Osteoblast (primary cell): Measurements from ENCODE around the gene NOC4L. TPM values are rescaled to one million over a fixed set of nuclear protein-coding genes. Genes with fewer than 3 reads are reported as not detected.

Experiments
- DNase-seq: peaks from one replicate; pipeline ENCODE4 v3.0.0; 2011; ENCODE audit warnings: low spot score, mixed read lengths; ENCODE audit not compliant: insufficient read length; ENCODE audit errors: missing footprints
- H2AFZ ChIP-seq: 2 replicates; pipeline ENCODE4 v1.6.0; 2011; ENCODE audit warnings: mild to moderate bottlenecking, low read length
- H3K27ac ChIP-seq: 2 replicates; pipeline ENCODE4 v1.5.1; 2011; ENCODE audit warnings: mild to moderate bottlenecking, low read depth, low read length, moderate library complexity
- H3K27me3 ChIP-seq: 2 replicates; pipeline ENCODE4 v1.6.0; 2012; ENCODE audit warnings: mild to moderate bottlenecking, control low read depth, inconsistent platforms, low read length, moderate library complexity; ENCODE audit not compliant: insufficient read depth
- H3K36me3 ChIP-seq: 2 replicates; pipeline ENCODE4 v1.5.1; 2011; ENCODE audit warnings: mild to moderate bottlenecking, low read length, control low read depth, moderate library complexity; ENCODE audit not compliant: insufficient read depth
- H3K4me1 ChIP-seq: 2 replicates; pipeline ENCODE4 v1.5.1; 2011; ENCODE audit warnings: mild to moderate bottlenecking, low read length, control low read depth, moderate library complexity; ENCODE audit not compliant: insufficient read depth
- H3K4me2 ChIP-seq: 2 replicates; pipeline ENCODE4 v1.6.0; 2011; ENCODE audit warnings: mild to moderate bottlenecking, low read length; ENCODE audit not compliant: insufficient read depth
- H3K4me3 ChIP-seq: fragments of 200-600 bp; sonication (generic); 3 replicates; pipeline ENCODE4 v1.5.1; 2012; ENCODE audit warnings: mild to moderate bottlenecking, low read length, inconsistent platforms; ENCODE audit not compliant: insufficient read depth
- H3K79me2 ChIP-seq: 2 replicates; pipeline ENCODE4 v1.6.0; 2012; ENCODE audit warnings: mild to moderate bottlenecking, low read length, control low read depth, inconsistent platforms; ENCODE audit not compliant: insufficient read depth
- H3K9me3 ChIP-seq: 2 replicates; pipeline ENCODE4 v1.5.1; 2011; ENCODE audit warnings: low read depth, low read length, control low read depth
- H4K20me1 ChIP-seq: 2 replicates; pipeline ENCODE4 v1.6.0; 2012; ENCODE audit warnings: mild to moderate bottlenecking, low read length, control low read depth; ENCODE audit not compliant: insufficient read depth
- total RNA-seq: library from RNA; depleted of rRNA; stranded (reverse); fragments of >200 nt; gene quantifications from 2 replicates; pipeline ENCODE4 v1.2.3, GENCODE V29; 2012
- TF ChIP-seq, protein P1 (sequence below): IDR thresholded peaks from 2 replicates; pipeline ENCODE4 v1.5.1; 2011; ENCODE audit warnings: mild to moderate bottlenecking, low read depth, low read length, moderate library complexity; ENCODE audit errors: extremely low read depth

The NOC4L gene
- total RNA-seq, 1 donor: 11.2 TPM

- H3K4me1 ChIP-seq: no peaks in the 10 kb centered on the region
- no peaks in the 10 kb centered on the region for H3K36me3 ChIP-seq
- no peak overlapping the region for H3K4me3 ChIP-seq
- no peak for DNase-seq
- H3K27ac ChIP-seq: no peak overlapping the region
- no peak overlapping the region for H2AFZ ChIP-seq
- no peaks in the 10 kb centered on the region for H4K20me1 ChIP-seq
- H3K9me3 ChIP-seq: no peaks in the 10 kb centered on the region
- TF ChIP-seq, protein P1, sequence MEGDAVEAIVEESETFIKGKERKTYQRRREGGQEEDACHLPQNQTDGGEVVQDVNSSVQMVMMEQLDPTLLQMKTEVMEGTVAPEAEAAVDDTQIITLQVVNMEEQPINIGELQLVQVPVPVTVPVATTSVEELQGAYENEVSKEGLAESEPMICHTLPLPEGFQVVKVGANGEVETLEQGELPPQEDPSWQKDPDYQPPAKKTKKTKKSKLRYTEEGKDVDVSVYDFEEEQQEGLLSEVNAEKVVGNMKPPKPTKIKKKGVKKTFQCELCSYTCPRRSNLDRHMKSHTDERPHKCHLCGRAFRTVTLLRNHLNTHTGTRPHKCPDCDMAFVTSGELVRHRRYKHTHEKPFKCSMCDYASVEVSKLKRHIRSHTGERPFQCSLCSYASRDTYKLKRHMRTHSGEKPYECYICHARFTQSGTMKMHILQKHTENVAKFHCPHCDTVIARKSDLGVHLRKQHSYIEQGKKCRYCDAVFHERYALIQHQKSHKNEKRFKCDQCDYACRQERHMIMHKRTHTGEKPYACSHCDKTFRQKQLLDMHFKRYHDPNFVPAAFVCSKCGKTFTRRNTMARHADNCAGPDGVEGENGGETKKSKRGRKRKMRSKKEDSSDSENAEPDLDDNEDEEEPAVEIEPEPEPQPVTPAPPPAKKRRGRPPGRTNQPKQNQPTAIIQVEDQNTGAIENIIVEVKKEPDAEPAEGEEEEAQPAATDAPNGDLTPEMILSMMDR: no peak
- H3K4me2 ChIP-seq: no peak overlapping the region
- peaks cover 26% of the 10 kb centered on the region for H3K27me3 ChIP-seq
- no peaks in the 10 kb centered on the region for H3K79me2 ChIP-seq
These were observed 37.4 kb downstream of the NOC4L start for GRCh38 chr12:132181570-132182200.

DNA sequence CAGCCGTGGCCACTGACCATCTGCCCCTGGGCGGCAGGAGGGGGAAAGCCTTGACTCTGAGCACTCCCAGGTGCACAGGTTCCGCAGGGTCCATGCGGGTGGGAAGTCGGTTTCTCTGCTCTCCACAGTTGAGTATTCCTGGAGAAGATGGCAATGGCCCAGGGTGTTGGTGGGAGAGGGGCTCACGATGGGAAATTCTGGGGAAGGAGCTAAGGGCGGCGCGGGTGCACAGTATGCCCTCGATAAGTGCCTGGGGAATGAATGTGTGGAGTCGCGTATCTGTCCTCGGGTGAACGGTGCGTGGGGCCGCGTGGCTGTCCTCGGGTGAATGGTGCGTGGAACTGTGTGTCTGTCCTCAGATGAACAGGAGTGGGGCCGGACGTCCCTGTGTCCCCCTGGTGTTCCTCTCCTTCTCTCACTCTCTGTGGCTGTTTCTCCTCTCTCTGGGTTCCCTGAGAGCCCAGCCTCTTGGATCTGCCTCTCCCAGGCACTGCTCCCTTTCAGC is 38.0 kb downstream of the NOC4L start:
- H3K27me3 ChIP-seq: peaks cover 22% of the 10 kb centered on the region
- H3K36me3 ChIP-seq: no peaks in the 10 kb centered on the region
- H3K4me2 ChIP-seq: no peak overlapping the region
- TF ChIP-seq, protein P1: no peak
- H3K4me3 ChIP-seq: no peak overlapping the region
- H4K20me1 ChIP-seq: no peaks in the 10 kb centered on the region
- H3K27ac ChIP-seq: no peak overlapping the region
- H3K4me1 ChIP-seq: no peaks in the 10 kb centered on the region
- H2AFZ ChIP-seq: no peak overlapping the region
- no peaks in the 10 kb centered on the region for H3K79me2 ChIP-seq
- no peak for DNase-seq
- H3K9me3 ChIP-seq: no peaks in the 10 kb centered on the region

DNA sequence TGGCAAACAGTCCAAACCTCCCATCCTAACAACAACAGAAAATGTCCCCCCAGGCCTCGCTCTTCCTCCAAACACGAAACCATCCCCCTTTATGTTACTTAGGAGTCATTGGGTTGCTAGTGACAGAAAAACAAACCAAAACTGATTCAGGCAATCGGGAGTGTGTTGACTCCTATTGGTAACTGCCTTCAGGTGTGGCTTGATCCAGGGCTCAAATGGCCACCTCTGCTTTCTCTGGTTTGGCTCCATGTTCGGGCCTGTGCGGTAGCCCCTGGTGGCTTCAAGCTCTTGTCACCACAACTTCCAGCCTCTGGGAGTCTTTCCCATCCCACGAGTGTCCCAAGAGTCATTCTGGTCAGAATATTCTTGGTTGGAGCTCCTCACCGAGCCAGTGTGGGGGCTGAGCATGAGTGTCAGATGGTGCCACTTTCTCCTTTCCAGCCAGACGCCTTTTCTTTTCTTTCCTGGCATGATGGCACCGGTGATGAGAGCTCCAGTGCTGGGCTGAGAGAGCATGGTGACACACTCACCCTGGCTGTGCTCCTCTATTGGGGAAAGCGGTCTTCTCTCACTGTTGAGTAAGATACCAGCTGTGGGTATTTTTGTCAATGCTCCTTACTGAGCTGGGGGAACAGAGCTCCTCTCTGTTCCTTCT is 38.6 kb downstream of the NOC4L start:
- Histone ChIP-seq H3K4me3 (no peak overlapping the region), H3K27me3 (peaks cover 20% of the 10 kb centered on the region), H3K79me2 (no peaks in the 10 kb centered on the region), H4K20me1 (no peaks in the 10 kb centered on the region), H3K27ac (no peak overlapping the region), H3K4me1 (no peaks in the 10 kb centered on the region), H3K36me3 (no peaks in the 10 kb centered on the region), H3K9me3 (no peaks in the 10 kb centered on the region), H2AFZ (no peak overlapping the region), H3K4me2 (no peak overlapping the region)
- no peak for DNase-seq
- TF ChIP-seq, protein P1: no peak

DNA sequence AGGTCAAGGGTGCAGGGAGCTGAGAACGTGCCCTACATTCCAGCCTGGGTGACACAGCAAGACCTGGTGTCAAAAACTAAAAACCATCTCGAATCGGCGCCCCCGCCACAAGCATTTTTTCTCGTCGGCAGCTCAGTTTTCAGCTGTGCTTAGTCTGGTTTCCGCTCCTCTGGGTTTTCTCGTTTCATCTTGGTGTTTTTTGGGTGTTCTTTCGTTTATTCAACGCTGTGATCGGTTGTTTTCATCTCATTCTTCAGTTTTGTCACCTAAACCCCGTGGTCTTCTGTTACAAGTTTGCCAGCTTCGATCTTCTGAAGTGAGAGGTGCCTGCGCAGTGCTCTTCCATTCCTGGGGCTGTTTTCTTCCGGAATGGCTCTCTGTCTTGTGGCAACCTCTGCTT is 41.4 kb downstream of the NOC4L start:
- peaks cover 20% of the 10 kb centered on the region for H3K27me3 ChIP-seq
- H3K36me3 ChIP-seq: no peaks in the 10 kb centered on the region
- DNase-seq: peak; percentile 87

More for the DNA sequence above, 41.4 kb downstream of the NOC4L start:
- H2AFZ ChIP-seq: no peak overlapping the region
- no peaks in the 10 kb centered on the region for H3K4me1 ChIP-seq
- H3K4me2 ChIP-seq: no peak overlapping the region
- H4K20me1 ChIP-seq: no peaks in the 10 kb centered on the region
- H3K27ac ChIP-seq: no peak overlapping the region
- no peaks in the 10 kb centered on the region for H3K79me2 ChIP-seq
- TF ChIP-seq, protein P1: no peak
- H3K9me3 ChIP-seq: no peaks in the 10 kb centered on the region
- H3K4me3 ChIP-seq: no peak overlapping the region
